Measurements from ENCODE around the gene GNAI3.

GNAI3 gene

DNA sequence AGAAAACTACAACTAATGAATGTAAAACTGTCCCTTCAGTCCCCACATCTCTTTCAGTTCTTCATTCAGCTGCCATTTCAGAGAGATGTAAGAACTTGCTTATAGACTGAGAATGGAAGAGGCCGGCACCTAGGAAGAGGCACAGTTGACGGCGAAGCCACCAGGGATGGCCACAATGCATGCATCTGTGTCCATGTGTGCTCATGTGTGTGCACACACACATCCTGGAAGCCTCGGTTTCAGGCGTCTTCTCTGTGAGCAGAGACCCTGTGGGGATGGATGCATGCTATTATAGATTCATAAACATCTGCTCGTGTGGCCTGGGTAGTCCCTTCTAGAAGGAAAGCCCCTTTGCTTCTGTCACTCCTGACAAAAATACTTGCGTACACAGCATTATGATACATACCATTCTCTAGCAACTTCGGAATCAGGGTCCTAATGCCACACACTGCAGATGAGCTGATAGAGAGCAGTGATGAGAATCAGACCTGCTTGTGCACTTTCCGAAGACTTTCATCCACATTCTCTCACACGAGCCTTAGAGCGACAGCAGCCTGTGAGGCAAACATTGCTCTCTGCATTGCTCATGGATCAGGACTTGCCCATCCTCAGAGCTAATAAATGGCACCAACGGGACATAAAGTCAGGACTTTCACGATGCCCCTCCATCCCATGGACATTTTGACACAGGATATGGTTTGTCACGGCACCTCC is 21.2 kb upstream of the GNAI3 start:
- no peak for DNase-seq

DNA sequence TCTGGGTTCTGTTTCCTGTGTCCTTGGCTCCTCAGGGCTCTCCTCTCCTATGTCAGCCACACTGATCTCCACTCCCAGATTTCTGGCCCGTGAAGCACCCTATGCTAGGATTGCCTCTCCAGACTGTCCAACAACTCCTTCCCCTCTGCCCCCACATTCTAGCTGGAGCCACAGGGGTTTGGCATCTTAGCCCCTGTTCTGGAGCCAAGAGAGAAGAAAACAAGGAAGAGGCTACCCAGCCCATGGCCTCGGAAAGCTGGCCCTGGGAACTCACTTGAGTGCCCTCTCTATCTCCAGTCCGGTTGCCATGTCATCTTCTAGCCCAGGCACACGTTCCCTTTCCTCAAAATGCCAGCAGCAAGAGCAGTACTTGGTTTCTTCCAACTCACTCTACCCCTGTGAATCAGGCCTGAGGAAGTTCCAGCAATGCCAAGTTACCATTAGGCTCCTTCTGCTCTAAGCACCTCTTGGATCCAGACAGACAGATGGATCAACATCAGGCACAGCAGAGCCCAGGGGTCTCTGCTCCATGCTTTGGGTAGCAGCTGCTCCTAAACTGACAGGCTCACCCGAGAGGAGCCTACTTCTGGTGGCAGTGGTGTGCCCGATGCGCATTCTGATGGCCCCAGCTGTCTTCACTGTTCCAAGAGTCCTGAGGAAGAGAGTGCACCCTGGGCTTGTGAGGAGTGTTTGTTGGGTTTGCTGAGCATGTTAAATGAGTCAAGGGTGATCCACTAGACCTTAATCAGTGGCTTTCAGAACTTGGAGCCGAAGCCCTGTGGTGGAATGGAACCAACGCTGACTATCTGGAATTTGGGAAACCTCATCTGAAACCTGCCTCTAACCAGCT is 20.3 kb upstream of the GNAI3 start:
- no peak for DNase-seq

DNA sequence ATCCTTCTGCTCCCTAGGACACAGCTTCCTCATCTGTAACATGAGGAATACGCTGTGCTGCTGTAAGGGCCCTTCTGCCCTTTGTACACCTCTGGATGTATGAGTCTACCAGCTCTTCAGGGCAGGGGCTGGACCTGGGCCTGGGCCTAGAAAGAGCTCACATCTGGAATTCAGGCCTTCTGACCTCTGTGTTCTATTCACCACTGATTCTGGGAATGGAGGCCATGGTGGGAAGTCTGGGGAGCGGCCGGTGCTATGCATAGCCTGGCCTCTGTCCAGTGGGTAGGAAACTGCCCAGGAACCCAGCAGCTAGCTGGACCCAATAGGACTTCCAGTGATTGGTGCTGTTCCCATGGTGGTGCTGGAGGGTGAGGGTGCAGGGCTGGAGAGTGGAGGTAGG is 19.7 kb upstream of the GNAI3 start:
- DNase-seq = no peak

DNA sequence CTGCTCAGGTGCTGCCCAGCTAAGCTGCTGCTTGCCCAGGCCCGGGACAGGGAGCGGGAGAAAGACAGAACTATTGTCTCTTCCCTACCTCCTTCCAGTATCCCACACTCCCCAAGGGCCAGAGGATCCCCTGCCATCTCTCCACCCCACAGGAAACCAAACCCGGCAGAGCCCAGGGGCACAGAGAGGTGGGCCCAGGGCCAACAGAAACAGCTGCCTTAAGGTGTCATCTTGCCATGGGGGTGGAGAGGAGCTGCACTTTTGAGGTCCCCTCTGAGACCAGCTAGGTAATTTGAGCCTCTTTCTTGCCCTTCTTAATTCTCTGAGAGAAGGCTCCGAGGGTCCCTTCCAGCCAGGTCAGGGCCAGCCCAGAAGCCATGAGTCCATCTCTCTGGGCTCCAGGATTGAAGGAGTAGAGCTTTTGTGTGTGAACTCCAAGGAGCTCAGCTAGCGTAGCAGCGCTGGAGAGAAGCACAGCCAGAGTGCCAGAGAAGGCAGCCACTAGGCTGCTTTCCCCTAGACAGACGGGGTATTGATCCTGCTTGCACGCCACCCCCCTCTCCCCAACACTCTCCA is 18.4 kb upstream of the GNAI3 start:
- no peak for DNase-seq

DNA sequence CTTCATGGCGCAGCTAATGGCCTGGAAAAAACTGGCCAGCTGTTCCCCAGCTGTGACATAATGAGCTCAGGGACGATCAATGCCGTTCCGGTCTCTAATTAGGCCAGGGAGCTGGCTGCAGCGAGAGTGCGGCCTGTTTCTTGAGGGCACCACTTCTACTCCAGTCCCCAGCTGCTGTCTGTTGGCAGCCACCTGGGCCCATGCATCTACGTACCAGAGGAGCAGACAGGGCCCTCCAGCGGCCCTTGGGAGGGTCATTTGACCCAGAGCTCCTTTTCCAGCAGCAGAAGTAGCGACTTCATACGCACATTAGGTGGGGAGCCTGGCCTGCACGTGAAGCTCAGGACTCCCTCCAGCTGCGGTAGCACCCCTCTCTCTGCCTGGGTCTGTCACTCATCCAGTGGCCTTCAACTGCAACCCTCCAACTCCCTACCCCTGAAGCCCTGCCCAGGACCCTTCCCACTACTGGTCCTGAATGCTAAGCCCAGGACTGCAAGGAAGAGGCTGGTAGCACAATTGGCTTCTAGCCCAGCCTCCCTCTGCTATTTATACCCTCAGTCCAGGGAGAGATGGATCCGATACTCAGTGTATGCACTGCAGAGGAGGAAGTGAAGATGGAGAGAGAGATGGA is 17.8 kb upstream of the GNAI3 start:
- no peak for DNase-seq

DNA sequence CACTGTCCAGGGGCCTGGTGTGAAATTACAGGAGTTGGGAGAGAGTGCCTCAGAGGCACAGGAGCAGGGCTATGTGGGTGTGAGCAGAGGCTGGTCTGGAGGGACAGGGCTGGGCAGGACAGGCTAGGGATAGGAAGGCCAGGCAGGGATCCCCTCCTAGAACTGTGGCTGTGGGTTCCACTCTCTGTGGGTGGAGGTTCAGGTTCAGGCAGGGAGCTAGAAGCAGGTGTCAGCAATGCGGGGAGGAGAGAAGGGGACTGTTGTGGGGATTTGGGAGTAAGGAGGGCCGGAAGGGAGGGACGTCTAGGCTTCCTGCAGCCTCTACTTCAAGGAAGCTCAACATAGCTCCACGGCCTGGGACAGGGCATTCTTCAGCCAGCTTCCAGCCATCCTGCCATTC is 17.0 kb upstream of the GNAI3 start:
- DNase-seq = no peak

DNA sequence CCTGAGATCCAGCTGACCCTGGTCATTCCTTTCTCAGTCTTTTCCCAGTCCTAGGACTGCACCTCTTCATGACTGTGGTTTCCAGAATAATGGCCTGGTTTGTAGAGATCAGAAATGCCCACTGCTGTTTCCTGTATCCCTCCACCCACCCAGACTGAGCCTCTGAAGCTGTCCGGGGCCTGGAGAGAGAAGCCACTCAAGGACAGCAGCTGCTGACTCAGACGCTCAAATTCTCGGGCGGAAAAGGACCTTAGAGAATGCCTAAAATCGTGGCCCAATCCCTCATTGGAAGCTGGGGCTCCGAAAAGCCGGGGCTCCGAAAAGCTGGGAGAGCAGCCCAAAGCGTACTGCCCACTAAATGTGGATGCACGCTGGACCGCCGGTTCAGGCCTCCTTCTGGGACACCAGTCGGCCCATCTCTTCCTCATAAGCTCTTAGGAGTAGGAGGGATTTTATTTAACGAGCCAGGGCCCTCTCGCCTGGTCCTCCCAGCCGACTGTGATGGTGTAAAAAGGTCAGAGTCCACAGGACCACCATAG is 16.5 kb upstream of the GNAI3 start:
- DNase-seq = no peak

DNA sequence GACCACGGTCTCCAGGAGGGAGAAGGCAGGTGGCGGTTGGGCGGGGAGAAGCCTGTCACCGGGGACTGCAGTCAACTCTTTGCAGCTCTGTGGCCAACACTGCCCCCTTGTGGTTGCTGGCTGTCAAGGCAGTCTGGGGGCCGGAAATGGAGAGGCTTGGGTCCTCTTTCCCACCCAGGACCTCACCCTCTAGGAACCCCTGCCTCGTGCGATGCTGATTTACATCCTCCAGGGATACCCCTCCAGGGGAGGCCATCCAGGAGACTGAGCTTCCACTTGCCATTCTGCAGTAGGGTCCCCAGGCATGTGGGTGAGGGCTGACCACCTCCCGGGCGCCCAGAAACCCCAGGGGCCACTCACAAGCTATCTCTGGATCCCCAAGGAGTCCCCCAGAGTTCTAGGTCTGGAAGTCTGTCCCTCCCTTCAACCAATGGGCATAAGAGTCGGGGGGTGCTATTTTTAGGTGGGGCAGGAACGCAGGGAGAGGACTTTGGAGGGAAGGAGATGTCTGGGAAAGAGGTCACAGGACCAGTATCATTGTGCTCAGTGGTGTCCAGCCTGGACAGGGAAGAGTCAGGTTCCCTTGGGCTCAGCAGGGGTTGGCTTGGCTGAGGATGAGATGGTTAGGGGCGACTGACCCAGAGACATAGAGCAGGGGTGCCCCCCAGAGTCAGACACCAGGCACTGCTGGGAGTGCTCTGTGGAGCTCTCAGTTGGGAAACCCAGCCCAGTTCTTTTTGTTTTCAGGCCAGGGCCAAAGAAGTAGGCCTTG is 15.9 kb upstream of the GNAI3 start:
- peak; percentile 84 for DNase-seq

DNA sequence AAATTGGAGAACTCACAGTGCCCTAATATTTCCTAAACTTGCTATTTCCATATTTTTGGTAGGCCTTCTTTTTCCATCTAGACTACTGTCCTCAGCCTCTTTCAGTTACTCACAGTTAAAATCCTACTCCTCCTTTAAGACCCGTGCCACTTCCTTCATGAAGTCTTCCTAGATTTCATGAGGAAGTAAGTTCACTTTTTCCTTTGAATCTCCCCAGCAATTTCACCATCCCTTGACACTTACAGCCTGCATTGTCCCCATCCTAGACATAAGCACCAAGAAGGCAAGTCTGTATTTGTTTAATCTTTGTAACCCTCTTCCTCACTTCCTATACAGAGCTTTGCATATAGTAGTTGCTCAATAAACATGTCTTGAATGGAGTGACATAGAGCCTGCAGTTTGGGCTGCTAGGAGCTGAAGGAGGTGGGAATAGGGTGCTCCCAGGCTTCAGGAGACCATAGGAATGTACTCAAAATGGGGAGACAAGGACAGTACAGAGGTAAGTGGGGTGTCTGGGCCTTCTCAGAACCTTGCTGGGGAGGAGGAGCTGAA is 14.0 kb upstream of the GNAI3 start:
- no peak for DNase-seq

DNA sequence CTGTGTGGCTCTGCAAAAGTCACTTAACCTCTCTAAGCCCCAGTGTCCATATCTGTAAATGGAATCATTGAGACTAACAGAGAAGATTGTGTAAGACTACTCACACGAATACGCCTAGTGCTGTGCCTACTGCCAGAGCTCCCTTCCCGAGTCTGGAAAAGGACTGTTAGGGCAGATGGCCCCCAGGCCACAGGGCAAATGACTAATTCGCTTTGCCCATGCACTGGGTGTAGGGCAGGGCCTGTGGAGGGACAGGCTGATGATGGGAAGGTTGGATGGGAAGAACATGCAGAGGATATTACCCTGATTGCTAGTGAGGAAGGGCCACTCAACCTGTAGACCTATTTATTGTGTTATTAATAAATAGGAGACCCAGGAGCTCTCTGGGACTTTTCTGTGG is 12.9 kb upstream of the GNAI3 start:
- no peak for DNase-seq

DNA sequence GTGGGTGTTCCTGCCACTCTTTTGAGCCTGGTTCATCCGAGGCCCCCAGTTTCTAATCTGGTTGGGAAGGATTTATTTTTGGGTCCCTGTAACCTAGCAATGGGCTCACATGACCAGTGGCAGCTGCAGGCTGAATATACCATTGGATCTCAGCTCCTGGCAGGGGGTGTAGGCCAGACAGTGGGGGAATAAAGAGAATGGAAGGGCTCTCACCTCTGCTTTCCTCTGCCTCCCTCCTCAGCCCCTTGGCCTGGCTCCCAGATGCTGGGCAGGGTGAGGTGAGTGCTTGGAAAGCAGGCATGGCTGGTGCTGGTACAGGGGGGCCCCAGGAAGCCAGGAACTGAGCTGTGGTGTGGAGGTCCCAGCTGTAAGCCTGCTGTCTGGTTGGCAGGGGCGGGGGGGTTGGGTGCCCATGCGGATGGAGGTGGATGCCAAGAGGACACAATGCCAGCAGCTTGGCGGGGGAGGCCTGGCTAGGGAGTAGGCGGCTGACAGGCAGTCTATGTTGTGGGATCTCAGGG is 12.4 kb upstream of the GNAI3 start:
- no peak for DNase-seq

DNA sequence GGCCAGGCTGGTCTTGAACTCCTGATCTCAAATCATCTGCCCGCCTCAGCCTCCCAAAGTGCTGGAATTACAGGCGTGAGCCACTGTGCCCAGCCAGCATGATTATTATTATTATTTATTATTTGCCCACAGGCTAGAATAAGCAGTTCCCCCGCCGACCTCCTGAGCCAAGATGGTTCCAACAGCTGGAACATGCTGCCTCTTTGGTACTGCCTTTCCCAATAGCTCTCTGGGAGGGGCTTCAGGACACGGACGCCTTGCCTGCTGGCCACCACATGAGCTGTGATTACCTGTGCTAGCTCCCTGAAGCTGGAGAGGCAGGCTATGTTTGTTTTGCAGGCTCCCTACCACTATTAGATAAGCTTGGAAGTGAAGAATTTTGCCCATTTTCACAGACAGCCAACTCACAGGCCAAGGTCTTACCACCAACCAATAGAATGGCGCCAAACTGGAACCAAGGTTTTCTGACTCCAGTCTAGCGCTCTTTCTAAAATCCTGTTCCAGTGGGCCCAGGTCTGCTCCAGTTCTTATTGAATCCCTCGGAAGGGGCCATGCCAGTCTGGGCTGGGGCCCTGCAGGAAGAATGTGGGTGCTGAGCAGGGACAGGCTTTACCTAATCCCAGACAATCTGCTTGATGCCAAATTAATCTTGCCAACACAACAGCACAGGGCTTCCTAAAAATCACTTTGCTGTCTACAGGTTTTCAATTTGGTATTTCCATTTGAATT is 10.8 kb upstream of the GNAI3 start:
- no peak for DNase-seq

DNA sequence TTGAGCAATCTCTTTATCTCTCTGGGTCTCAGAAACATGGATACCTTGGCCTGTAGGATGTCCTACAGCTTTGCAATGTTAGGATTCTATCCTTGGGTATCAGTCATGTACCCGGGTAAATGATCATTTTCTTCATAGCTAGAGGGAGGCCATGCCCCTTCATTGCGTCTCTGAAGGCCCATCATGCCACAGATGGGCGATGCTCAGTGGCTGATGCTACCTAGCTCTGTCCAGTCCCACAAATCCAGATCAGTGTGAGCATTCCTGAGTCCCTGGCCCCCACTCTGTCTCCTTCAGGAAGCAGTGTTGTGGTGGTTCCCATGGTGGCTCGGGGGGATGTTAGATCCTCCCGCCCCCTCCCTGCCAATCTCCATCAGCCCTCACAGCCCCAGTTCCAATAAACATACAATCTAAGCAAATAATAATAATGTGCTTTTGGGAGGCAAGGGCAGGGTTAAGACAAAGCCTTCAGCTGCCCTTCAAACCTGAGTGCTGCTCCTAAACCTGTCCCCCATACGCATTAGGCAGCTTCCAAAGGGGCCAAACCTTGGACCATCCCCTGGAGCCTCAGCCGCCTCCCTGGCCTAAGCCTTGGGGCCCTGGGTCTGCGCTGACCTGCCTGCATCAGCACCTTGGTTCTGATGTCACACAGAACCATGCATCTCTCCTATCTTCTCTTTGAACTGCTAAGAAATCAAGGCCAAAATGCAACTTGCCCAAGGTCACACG is 9.4 kb upstream of the GNAI3 start:
- DNase-seq = no peak

DNA sequence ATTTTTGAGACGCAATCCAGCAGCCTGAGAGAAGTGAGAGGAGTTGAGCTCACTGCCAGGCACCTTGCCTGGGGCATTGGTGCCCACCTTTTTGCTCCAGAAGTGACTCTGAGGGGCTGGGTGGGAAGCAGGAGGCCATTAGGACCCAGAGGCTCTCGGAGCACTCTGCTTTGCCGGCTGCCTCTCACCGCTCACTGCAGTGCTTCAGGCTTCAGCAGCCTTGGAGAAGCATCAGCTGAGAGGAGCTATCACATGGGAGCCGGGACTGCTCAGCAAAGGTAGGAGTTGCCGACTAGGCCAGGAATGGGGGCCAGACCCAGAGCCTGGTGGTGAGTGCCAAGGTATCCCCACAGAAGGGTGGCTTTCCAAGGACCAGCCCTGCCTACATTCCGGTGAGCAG is 8.7 kb upstream of the GNAI3 start, which contains the start of gene GPR61:
Gene GPR61 (plus strand): TSS at position 197 of the 400 bp plus-strand sequence. CDS start 3,151 bp downstream, outside the sequence.
- DNase-seq = no peak

DNA sequence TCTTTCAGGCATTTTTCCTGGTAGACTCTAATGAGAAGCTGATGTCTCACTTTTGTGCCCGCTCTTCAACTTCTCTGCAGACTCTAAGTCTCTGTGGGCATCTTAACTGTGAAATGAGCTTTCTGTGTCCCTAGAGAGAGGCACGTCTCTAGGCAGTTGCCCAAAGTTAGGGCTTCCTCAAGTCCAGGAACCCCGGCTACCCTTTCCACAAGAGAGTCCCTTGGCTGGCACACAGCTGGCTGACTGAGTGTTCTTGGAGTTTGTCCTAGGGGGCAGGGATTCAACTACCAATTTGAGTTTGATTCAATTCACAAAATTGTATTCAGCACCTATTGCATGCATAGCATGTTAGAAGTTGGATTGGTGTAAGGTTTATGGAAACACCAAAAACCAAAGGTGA is 7.3 kb upstream of the GNAI3 start:
- no peak for DNase-seq

DNA sequence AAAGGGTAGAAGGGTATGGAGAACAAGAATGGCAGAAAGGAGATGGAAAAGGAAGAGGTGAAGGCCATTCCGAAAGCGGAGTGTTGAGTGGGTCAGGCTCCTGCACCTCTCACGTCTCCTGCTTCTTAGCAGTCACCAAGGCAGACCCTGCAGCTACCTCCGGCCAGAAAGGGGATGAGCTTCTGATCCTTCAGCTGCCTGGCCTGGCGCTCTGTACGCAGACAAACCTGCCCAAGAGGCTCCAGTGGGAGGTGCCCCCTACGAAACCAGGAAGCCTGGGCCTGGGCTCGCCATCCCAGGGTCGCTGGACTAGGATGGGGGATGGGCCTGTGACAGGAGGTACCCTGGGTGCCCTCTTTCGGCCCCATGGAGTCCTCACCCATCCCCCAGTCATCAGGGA is 5.8 kb upstream of the GNAI3 start:
- no peak for DNase-seq

DNA sequence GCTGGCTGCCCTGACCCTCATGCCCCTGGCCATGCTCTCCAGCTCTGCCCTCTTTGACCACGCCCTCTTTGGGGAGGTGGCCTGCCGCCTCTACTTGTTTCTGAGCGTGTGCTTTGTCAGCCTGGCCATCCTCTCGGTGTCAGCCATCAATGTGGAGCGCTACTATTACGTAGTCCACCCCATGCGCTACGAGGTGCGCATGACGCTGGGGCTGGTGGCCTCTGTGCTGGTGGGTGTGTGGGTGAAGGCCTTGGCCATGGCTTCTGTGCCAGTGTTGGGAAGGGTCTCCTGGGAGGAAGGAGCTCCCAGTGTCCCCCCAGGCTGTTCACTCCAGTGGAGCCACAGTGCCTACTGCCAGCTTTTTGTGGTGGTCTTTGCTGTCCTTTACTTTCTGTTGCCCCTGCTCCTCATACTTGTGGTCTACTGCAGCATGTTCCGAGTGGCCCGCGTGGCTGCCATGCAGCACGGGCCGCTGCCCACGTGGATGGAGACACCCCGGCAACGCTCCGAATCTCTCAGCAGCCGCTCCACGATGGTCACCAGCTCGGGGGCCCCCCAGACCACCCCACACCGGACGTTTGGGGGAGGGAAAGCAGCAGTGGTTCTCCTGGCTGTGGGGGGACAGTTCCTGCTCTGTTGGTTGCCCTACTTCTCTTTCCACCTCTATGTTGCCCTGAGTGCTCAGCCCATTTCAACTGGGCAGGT is 5.0 kb upstream of the GNAI3 start:
- no peak for DNase-seq

DNA sequence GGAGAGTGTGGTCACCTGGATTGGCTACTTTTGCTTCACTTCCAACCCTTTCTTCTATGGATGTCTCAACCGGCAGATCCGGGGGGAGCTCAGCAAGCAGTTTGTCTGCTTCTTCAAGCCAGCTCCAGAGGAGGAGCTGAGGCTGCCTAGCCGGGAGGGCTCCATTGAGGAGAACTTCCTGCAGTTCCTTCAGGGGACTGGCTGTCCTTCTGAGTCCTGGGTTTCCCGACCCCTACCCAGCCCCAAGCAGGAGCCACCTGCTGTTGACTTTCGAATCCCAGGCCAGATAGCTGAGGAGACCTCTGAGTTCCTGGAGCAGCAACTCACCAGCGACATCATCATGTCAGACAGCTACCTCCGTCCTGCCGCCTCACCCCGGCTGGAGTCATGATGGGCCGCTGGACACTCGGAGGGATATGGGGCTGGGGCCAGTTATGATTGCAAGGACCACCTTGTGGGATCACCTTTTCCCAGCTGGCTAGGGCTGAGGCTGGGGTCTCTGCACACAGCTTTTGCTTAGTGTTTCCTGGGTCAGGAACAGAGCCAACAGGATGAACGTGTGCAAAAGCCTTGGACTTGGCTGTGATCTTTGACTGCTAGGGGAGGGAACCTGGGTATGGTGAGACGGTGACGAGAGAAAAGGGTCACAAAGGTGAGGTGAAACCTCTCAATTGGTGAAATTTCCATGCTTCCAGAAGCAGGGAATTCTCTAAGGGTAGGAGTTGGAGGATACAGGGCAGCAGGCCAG is 4.3 kb upstream of the GNAI3 start:
- no peak for DNase-seq

All from CD4-positive, alpha-beta T cell treated with Interferon gamma for 1 hour (primary cell).